GM12878 (cell line): ENCODE measurements around the gene TAOK2. TPM values are rescaled to one million over a fixed set of nuclear protein-coding genes. Genes with fewer than 3 reads are reported as not detected.

ENCODE experiments used
- ATF3 ChIP-seq: IDR thresholded peaks from 2 replicates; pipeline ENCODE4 v1.6.1; 2011; ENCODE audit warnings: low read depth, mild to moderate bottlenecking, low read length, moderate library complexity, borderline replicate concordance; ENCODE audit errors: extremely low read depth
- EZH2 ChIP-seq: IDR thresholded peaks from 2 replicates; pipeline ENCODE4 v1.6.1; 2012; ENCODE audit warnings: low read depth, mild to moderate bottlenecking, control low read depth, inconsistent platforms, low read length, borderline replicate concordance; ENCODE audit not compliant: control insufficient read depth
- HDGF ChIP-seq: fragments of 450-650 bp; IDR thresholded peaks from 2 replicates; pipeline ENCODE4 v1.6.1; 2016; ENCODE audit warnings: antibody characterized with exemption
- NKRF ChIP-seq: fragments of 450-650 bp; conservative IDR thresholded peaks from 2 replicates; pipeline ENCODE4 v1.6.1; 2017; ENCODE audit warnings: mild to moderate bottlenecking, moderate library complexity
- PAX5 ChIP-seq: IDR thresholded peaks from 2 replicates; pipeline ENCODE4 v1.6.1; 2011; ENCODE audit warnings: low read depth, low read length, borderline replicate concordance
- RB1 ChIP-seq: fragments of 450-650 bp; formaldehyde crosslinking; IDR thresholded peaks from 2 replicates; pipeline ENCODE4 v1.6.1; 2017; ENCODE audit warnings: mild to moderate bottlenecking, borderline replicate concordance
- RELA ChIP-seq: fragments of 450-650 bp; IDR thresholded peaks from 2 replicates; pipeline ENCODE4 v1.8.0; 2014; ENCODE audit warnings: borderline replicate concordance; ENCODE audit not compliant: partially characterized antibody
- RFX5 ChIP-seq: IDR thresholded peaks from 2 replicates; pipeline ENCODE4 v1.6.1; 2011; ENCODE audit warnings: low read depth, low read length, improper control_type of control experiment
- SKIL ChIP-seq: fragments of 450-650 bp; IDR thresholded peaks from 2 replicates; pipeline ENCODE4 v1.6.1; 2017; ENCODE audit warnings: mild to moderate bottlenecking, low read depth, inconsistent platforms; ENCODE audit not compliant: poor library complexity, severe bottlenecking
- TARDBP ChIP-seq: IDR thresholded peaks from 2 replicates; pipeline ENCODE4 v1.6.1; 2016; ENCODE audit warnings: borderline replicate concordance
- ZBTB33 ChIP-seq: fragments of 450-650 bp; IDR thresholded peaks from 2 replicates; pipeline ENCODE4 v1.6.1; 2017; ENCODE audit warnings: mild to moderate bottlenecking
- ZNF687 ChIP-seq: fragments of 450-650 bp; IDR thresholded peaks from 2 replicates; pipeline ENCODE4 v1.6.1; 2017; ENCODE audit warnings: mild to moderate bottlenecking, moderate library complexity
- polyA plus RNA-seq, 11 experiments: library from polyadenylated mRNA; depleted of rRNA in 4 of 11; unstranded in 6 of 11; stranded (reverse) in 5 of 11; fragments of >200 nt; fragmentation: Nextera tagmentation in 4 of 11; fragmentation: Illumina TruSeq in 1 of 11; extraction: Ambion mirVana in 4 of 11; extraction: Trizol in 1 of 11; gene quantifications; 1 replicate in 1 of 11; 2 replicates in 10 of 11; pipeline versions ENCODE4 v1.2.1 to v1.2.3, GENCODE V29; 2011 to 2016; ENCODE audit warnings: inconsistent platforms in 2 of 11, missing spikeins in 2 of 11, low read depth in 1 of 11
- total RNA-seq, 4 experiments: library from RNA; depleted of rRNA in 3 of 4; stranded (reverse); fragments of >200 nt in 3 of 4; fragmentation: Illumina TruSeq in 1 of 4; extraction: Trizol in 1 of 4; gene quantifications; 2 replicates each; pipeline versions ENCODE4 v1.2.1 to v1.2.3, GENCODE V29; 2013 to 2021

Gene TAOK2
- total and polyA plus RNA-seq, 10 of the 15 experiments (the other 5 are each of a cell fraction or from before 2014, with no cell fraction given): 0.14 to 40.2 (median 11.6) TPM

GRCh38 chr16:29951625-29952365, 21.9 kb upstream of the TAOK2 start (continued):
- TF ChIP-seq NKRF (no peak), ATF3 (no peak), RFX5 (no peak), EZH2 (no peak), SKIL (no peak), ZNF687 (no peak), RB1 (no peak), PAX5 (no peak), RELA (no peak), HDGF (no peak), ZBTB33 (no peak), TARDBP (no peak)
